Activated naive CD4-positive, alpha-beta T cell treated with anti-CD3 and anti-CD28 coated beads, Interleukin-2, amount 50 U/mL, for 24 hours (primary cell): ENCODE measurements around the gene TESMIN.

Experiments
- H3K27ac Mint-ChIP-seq: one replicate; pipeline ENCODE4 v1.8.0; 2021; ENCODE audit warnings: mild to moderate bottlenecking, mixed read lengths
- H3K27me3 Mint-ChIP-seq: one replicate; pipeline ENCODE4 v1.8.0; 2021; ENCODE audit warnings: mixed read lengths
- H3K36me3 Mint-ChIP-seq: one replicate; pipeline ENCODE4 v1.8.0; 2021; ENCODE audit warnings: mixed read lengths
- H3K4me1 Mint-ChIP-seq: one replicate; pipeline ENCODE4 v1.8.0; 2021; ENCODE audit warnings: mixed read lengths
- H3K4me3 Mint-ChIP-seq: one replicate; pipeline ENCODE4 v1.8.0; 2021; ENCODE audit warnings: mild to moderate bottlenecking, mixed read lengths
- H3K9me3 Mint-ChIP-seq: one replicate; pipeline ENCODE4 v1.8.0; 2021; ENCODE audit warnings: mixed read lengths

TESMIN gene

DNA sequence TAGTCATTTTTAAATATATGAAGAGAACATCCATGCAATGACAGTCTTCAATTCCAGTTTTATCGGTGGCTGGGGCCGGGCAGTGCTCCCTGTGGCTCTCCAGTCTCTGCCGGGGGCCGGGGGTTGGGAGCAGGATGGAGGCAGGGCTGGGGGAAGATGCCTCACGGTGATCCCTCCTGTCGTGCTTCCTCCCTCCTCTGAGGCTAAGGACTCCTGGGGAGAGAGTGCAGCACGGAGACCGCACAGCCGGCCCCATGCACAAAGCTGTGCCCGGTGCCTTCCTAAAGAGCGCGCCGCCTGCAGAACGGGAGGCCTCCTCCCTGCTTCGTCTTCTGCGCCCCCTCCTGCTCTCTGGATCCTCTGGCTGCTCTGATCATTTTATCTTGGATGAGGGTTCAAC, 46.4 kb downstream of the TESMIN start:
- Mint-ChIP-seq H3K36me3 (no peaks in the 10 kb centered on the region), H3K27me3 (no peaks in the 10 kb centered on the region), H3K4me3 (no peak overlapping the region), H3K27ac (no peak overlapping the region), H3K9me3 (no peaks in the 10 kb centered on the region), H3K4me1 (no peaks in the 10 kb centered on the region)

DNA sequence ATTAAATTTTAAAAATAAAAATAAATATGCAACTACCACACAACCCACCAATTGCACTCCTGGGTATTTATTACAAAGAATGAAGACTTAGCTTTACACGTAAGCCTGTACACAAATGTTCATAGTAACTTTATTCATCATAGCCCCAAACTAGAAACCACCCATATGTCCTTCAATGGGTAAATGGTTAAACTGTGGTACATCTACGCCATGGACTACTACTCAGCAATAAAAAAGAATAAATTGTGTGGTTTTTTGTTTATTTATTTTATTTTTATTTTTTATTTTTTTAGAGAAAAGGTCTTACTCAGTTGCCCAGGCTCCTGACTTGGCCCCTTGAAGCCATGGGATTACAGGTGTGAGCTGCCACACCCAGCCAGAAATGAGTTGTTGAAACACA, 52.3 kb downstream of the TESMIN start:
- H3K9me3 Mint-ChIP-seq: peaks cover 5% of the 10 kb centered on the region
- peaks cover 3% of the 10 kb centered on the region for H3K27me3 Mint-ChIP-seq
- peaks cover 5% of the 10 kb centered on the region for H3K36me3 Mint-ChIP-seq
- no peak overlapping the region for H3K27ac Mint-ChIP-seq
- no peaks in the 10 kb centered on the region for H3K4me1 Mint-ChIP-seq
- no peak overlapping the region for H3K4me3 Mint-ChIP-seq

DNA sequence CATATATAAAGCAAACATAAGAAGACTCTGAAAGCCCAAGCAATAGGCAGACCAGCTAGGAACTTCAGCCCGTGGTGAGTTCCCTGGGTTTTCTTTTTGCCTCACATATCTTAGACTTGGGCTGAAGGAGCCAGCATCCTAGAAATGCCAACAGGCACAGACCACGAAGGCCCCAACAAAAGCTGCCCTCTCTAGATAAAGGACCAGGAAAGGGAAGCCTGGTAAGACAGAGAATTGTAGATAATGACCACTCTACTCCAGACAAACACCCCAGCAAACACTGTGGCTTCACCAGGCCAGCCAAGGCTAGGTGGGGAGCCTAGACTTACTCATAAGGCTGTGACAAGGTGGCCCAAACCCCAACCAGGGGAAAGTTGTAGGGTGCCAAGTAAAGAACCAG, 55.8 kb downstream of the TESMIN start:
- Mint-ChIP-seq H3K27me3 (peaks cover 3% of the 10 kb centered on the region), H3K4me1 (peaks cover 11% of the 10 kb centered on the region)

DNA sequence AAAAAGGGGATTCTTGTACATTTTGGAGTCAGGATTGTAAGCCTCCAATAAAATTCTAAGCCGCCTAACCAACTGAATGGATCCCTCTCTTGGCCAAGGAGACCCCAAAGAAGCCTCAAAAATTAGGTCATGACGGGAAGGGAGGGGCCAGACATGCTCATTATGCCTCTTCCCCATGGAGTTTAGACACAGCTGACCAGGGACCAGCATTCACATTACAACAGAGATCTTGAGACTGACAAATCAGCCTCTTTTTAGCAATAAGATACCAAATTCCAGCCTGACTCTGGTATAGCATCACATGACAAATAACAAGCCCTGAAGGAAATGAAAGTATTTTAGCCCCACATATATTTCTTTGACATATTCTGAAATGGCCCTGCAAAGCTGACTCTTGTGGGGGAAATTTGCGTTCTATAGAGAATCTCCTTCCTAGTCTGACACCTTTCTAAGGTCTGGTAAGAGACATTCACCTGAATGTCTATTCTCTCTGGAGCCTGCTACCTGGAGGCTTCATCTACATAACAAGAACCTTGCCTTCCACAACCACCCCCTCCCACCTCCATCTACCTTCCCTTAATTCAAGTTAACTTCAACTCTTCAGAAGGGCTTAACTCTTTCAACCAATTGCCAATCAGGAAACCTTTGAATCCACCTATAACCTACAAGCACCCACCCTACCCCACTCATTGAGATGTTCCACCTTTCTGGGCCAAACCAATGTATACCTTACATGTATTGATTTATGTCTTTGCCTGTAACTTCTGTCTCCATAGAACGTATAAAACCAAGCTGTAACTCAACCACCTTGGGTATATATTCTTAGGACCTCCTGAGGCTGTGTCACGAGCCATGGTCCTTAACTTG, 56.7 kb downstream of the TESMIN start:
- Mint-ChIP-seq H3K36me3 (peaks cover 5% of the 10 kb centered on the region), H3K27me3 (peaks cover 3% of the 10 kb centered on the region), H3K4me1 (peaks cover 20% of the 10 kb centered on the region), H3K9me3 (peaks cover 5% of the 10 kb centered on the region), H3K27ac (no peak overlapping the region), H3K4me3 (no peak overlapping the region)

More for the DNA sequence above, 55.8 kb downstream of the TESMIN start:
- no peak overlapping the region for H3K4me3 Mint-ChIP-seq
- peaks cover 5% of the 10 kb centered on the region for H3K36me3 Mint-ChIP-seq
- peaks cover 5% of the 10 kb centered on the region for H3K9me3 Mint-ChIP-seq
- no peak overlapping the region for H3K27ac Mint-ChIP-seq

DNA sequence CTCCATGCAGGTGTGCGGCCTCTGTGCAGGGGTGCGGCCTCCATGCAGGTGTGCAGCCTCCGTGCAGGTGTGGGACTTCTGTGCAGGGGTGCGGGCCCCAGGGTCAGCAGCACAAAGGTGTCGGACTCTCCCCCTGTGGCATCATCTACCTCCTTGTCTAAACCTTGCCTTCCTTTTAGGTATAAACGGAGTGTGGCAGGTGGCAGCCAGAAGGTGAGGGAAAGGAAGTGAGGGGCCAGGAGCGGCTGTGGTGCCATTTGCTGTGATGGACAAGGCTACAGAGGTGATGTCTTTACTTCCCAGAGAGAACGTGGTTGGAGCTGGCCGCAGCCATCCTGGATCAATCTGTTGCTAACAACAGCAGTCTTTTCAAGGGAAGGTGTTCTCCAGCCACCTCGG, 57.8 kb downstream of the TESMIN start:
- Mint-ChIP-seq H3K9me3 (peaks cover 5% of the 10 kb centered on the region), H3K27me3 (peaks cover 4% of the 10 kb centered on the region), H3K27ac (no peak overlapping the region), H3K36me3 (peaks cover 5% of the 10 kb centered on the region), H3K4me1 (peaks cover 26% of the 10 kb centered on the region), H3K4me3 (no peak overlapping the region)

DNA sequence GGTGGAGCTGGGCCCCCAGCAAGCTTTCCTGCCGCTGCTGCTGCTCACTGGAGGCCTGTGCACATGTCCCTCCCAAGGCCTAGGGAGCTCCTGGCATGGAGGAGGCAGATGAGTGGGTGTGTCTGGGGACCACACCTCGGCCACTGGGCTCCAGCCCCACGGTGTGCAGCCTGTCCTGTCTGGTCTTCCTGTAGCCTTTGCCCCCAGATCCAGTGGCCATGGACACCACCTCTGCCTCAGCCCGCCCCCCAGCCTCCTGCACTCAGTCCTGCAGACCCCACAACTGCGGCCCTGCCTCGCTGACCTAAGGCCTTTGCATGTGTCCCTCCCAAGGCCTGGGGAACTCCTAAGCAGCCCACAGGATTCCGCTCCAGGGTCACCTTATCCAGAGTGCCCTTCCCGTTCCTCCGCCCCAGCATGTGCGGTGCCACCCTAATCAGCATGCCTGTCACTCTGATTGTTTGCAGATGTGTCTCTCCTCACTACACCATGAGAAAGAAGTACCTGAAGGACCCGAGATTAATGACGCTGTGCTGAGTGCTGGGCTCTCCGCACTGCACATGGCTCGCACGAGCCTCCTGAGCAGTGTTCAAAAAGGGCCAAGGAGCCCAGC, 58.3 kb downstream of the TESMIN start:
- Mint-ChIP-seq H3K36me3 (peaks cover 5% of the 10 kb centered on the region), H3K4me3 (no peak overlapping the region), H3K27me3 (peaks cover 4% of the 10 kb centered on the region), H3K27ac (no peak overlapping the region), H3K4me1 (peaks cover 26% of the 10 kb centered on the region), H3K9me3 (peaks cover 5% of the 10 kb centered on the region)

DNA sequence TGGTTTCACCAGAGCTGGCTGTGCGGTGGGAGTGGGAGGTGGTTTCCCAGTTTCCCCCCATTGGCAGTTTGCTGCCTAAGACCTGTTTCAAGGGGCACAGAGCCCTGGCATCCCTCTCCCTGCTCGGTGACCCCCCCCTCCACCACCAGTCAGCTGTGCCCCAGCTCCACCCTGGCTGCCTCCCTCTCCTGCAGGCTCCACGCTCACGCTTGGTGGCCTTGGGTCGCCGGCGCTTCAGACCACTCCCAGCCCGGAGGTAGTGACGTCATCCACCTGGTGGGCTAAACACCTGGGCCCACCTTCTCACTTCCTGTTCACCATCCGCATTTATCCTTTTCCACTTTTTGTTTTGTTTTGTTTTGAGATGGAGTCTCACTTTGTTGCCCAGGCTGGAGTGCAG, 59.2 kb downstream of the TESMIN start:
- peaks cover 6% of the 10 kb centered on the region for H3K27me3 Mint-ChIP-seq
- no peaks in the 10 kb centered on the region for H3K9me3 Mint-ChIP-seq
- H3K36me3 Mint-ChIP-seq: peaks cover 5% of the 10 kb centered on the region
- H3K4me3 Mint-ChIP-seq: no peak overlapping the region
- peaks cover 26% of the 10 kb centered on the region for H3K4me1 Mint-ChIP-seq
- no peak overlapping the region for H3K27ac Mint-ChIP-seq

DNA sequence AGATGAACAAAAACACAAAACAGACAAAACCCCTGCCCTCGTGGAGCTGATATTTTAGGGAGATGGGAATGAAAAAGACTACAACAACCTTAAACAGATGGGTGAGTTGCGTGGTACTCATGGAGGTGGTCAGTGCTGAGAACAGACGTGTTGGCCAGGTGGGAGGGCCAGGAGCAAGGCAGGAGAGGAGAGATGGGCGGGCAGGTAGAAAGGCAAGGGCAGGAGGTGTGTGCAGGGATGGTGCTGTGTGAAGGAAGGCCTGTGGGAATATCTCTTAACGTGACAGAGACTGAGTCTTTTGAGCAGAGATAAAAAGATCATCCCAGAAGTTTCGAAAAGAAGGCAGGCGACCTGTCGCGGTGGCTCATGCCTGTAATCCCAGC, 59.9 kb downstream of the TESMIN start:
- Mint-ChIP-seq H3K27ac (no peak overlapping the region), H3K4me3 (no peak overlapping the region), H3K27me3 (peaks cover 9% of the 10 kb centered on the region), H3K9me3 (no peaks in the 10 kb centered on the region), H3K4me1 (peaks cover 26% of the 10 kb centered on the region), H3K36me3 (peaks cover 3% of the 10 kb centered on the region)

DNA sequence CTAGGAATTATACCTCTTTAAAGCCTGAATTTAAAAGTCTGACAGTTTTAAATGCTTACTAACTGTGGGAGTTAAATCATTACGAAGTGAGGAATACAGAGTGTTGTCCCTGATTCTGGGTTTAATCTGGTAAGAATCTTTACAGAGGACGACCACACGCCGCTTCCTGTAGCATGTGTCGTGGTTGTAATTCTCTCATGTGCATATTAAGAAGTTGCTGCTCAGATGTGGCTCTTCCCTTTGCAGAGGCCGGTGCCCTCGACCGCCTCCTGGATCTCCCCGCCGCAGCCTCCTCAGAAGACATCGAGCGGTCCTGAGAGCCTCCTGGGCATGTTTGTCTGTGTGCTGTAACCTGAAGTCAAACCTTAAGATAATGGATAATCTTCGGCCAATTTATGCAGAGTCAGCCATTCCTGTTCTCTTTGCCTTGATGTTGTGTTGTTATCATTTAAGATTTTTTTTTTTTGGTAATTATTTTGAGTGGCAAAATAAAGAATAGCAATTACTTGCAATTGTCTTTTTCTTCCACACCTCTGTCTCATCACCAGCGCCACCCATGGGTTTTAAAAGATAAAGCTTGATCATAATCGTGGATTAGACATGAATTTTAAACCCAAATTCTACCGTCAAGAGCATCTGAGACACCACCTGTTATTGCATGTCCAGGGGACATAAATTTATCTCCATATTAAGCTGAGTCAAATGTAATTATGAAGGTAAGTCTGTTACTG, 60.5 kb downstream of the TESMIN start:
- peaks cover 14% of the 10 kb centered on the region for H3K27me3 Mint-ChIP-seq
- H3K36me3 Mint-ChIP-seq: no peaks in the 10 kb centered on the region
- peaks cover 26% of the 10 kb centered on the region for H3K4me1 Mint-ChIP-seq
- peak overlapping the region; percentile 30 for H3K27ac Mint-ChIP-seq
- H3K4me3 Mint-ChIP-seq: peak overlapping the region; percentile 65
- H3K9me3 Mint-ChIP-seq: no peaks in the 10 kb centered on the region

DNA sequence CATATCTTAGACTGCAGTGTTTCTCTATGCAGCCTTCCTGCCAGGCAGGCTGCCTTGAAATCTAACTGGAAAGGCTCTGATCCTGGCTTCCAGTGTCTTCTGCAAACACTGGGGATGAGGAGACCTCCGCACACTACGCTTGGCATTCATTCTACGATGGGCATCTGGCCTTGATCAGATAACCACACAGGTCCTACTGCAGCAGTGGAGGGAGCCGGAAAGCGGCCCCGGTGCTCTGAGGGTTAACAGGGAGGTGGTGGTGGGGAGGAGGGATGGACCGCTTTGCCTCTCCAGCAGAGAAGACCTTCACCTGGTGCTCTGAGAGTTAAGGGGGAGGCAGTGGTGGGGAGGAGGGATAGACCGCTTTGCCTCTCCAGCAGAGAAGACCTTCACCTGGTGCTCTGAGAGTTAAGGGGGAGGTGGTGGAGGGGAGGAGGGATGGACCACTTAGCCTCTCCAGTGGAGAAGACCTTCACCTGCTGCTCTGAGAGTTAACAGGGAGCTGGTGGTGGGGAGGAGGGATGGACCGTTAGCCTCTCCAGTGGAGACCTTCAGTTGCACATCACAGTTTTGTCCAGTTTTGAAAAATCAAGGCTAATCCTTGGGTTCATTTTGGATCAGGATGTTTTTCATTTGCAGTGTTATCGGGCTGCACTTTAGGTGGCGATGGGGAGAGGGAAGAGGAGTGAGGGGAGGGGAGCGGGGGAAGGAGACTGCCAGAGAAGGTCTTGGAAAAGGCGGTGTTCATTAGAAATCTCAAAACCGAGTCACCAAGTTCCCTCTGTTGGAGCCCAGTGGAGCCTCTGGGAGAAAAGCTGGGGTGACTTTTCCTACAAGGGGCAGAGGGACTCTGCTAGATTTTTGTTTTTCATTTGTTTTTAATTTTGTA, 61.3 kb downstream of the TESMIN start:
- H3K27ac Mint-ChIP-seq: no peak overlapping the region
- peak overlapping the region; percentile 54 for H3K4me3 Mint-ChIP-seq
- H3K4me1 Mint-ChIP-seq: peaks cover 26% of the 10 kb centered on the region
- H3K9me3 Mint-ChIP-seq: no peaks in the 10 kb centered on the region
- H3K27me3 Mint-ChIP-seq: peaks cover 17% of the 10 kb centered on the region
- no peaks in the 10 kb centered on the region for H3K36me3 Mint-ChIP-seq

DNA sequence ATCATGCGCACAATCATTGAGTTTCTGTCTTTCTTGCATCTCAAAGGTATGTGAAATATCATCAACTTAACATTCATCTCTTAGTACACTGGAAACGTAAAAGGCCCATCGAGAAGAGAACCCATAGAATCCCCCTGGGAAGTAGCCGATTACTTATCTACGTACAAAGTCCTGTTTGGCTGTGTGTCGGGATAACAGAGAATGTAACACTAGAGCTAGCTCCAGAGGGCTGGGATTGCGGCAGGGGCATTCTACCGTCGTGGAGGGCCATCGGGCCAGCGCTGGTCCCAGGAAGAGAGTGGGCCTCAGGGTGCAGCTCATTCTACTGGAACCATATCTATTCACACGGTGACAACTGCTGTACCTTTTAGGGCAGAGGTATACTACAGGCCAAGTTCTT, 62.4 kb downstream of the TESMIN start:
- no peak overlapping the region for H3K27ac Mint-ChIP-seq
- no peaks in the 10 kb centered on the region for H3K36me3 Mint-ChIP-seq
- H3K4me3 Mint-ChIP-seq: no peak overlapping the region
- no peaks in the 10 kb centered on the region for H3K9me3 Mint-ChIP-seq
- H3K27me3 Mint-ChIP-seq: peaks cover 17% of the 10 kb centered on the region
- peaks cover 26% of the 10 kb centered on the region for H3K4me1 Mint-ChIP-seq

DNA sequence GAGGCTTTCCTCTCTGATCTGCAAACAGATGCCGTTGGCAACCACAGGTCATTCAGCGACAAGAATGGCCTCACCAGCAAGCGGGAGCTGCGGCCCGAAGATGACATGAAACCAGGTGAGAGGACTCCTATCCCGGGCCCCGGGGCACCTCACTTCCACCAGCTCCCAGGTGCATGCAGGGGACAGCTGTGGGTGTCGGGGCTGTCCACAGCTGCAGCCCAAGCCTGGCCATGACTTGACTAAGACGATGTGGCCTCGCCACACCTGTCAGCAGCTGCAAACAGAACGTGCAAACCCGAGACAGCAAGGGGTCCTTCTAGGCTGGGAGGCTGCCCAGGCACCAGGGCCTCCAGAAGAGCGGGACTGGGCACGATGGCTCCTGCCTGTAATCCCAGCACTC, 63.3 kb downstream of the TESMIN start:
- Mint-ChIP-seq H3K9me3 (no peaks in the 10 kb centered on the region), H3K27ac (no peak overlapping the region), H3K4me3 (no peak overlapping the region), H3K4me1 (peaks cover 26% of the 10 kb centered on the region), H3K27me3 (peaks cover 20% of the 10 kb centered on the region), H3K36me3 (no peaks in the 10 kb centered on the region)

DNA sequence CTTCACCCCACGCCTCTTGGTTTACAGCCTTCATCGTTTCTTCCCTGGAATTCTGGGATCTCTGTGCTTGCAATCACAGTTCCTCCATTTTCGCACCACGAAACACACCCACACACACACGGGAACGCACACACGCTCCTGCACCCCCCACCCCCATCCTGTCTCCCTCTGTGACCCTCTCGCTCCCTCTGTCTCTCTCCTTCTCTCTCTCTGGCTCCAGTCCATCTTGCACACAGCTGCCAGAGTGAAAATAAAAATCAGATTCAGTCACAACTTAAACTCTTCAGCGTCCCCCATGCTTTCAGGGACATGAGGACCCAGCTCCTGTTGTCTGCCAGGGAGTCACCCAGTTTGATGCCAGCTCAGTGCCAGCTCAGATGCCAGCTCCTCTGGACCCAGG, 64.0 kb downstream of the TESMIN start:
- H3K27me3 Mint-ChIP-seq: peaks cover 24% of the 10 kb centered on the region
- H3K27ac Mint-ChIP-seq: no peak overlapping the region
- no peaks in the 10 kb centered on the region for H3K9me3 Mint-ChIP-seq

DNA sequence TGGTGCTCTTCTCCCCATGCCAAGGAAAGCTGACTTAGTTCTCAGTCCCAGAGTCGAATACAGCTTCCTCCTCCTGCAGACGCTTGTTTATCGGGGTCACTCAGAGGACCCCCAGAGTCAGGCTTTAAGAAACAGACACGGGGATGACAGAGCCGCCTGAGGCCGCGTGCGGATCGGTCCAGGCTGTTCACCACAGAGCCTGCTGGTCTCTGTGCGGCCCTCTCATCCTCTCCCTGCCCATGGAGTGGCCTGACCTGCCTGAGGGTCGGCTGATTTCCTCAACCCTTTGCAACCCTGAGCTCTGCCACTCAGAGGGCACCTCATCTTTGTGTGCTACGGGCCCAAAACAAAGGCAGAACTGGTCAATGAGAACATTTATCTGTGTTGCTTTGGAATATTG, 64.8 kb downstream of the TESMIN start:
- no peaks in the 10 kb centered on the region for H3K9me3 Mint-ChIP-seq
- no peak overlapping the region for H3K4me3 Mint-ChIP-seq
- peaks cover 28% of the 10 kb centered on the region for H3K27me3 Mint-ChIP-seq
- H3K4me1 Mint-ChIP-seq: peaks cover 24% of the 10 kb centered on the region
- H3K36me3 Mint-ChIP-seq: no peaks in the 10 kb centered on the region
- no peak overlapping the region for H3K27ac Mint-ChIP-seq

More for the DNA sequence above, 64.0 kb downstream of the TESMIN start:
- no peak overlapping the region for H3K4me3 Mint-ChIP-seq
- no peaks in the 10 kb centered on the region for H3K36me3 Mint-ChIP-seq
- peaks cover 26% of the 10 kb centered on the region for H3K4me1 Mint-ChIP-seq
